ENCODE results near the gene DTWD1. TPM values are rescaled to one million over a fixed set of nuclear protein-coding genes. Genes with fewer than 3 reads are reported as not detected.
"Not testable (repeated sequence)": the region's sequence is repeated elsewhere in the genome, so short reads cannot be mapped to it uniquely, and the experiment has no call there.

DTWD1 gene
- total and polyA plus RNA-seq, 12 donors, result 11.7 to 45.7 (median 22.2) TPM

DNA sequence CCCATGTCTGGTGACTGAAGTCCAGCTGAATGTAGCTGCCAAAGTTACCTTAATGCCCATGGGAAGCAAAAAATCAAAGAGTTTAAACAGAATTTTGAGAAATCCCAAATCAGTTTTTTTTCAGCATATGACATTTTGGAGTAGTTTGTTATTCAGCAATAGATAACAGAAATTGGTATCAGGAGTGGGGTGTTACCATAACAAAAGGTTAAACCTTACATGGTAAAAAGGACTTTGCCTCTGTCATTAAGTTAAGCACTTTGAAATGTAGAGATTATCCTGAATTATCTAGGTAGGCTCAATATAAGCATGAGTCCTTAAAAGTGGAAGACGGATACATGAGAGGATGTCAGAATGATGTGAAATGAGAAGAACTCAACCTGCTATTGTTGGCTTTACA, 32.1 kb downstream of the DTWD1 start:
- intact Hi-C loops (cut with DNase I), result no loop called here
- TF ChIP-seq POLR2A (IDR thresholded peaks at IDR 0.05), result no peak
- TF ChIP-seq, protein P1, sequence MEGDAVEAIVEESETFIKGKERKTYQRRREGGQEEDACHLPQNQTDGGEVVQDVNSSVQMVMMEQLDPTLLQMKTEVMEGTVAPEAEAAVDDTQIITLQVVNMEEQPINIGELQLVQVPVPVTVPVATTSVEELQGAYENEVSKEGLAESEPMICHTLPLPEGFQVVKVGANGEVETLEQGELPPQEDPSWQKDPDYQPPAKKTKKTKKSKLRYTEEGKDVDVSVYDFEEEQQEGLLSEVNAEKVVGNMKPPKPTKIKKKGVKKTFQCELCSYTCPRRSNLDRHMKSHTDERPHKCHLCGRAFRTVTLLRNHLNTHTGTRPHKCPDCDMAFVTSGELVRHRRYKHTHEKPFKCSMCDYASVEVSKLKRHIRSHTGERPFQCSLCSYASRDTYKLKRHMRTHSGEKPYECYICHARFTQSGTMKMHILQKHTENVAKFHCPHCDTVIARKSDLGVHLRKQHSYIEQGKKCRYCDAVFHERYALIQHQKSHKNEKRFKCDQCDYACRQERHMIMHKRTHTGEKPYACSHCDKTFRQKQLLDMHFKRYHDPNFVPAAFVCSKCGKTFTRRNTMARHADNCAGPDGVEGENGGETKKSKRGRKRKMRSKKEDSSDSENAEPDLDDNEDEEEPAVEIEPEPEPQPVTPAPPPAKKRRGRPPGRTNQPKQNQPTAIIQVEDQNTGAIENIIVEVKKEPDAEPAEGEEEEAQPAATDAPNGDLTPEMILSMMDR (IDR thresholded peaks at IDR 0.05), result no peak
- WGBS, 4 donors, result 87 to 100% (median 98%) methylated on average over 1 of the region's 1 CpG

DNA sequence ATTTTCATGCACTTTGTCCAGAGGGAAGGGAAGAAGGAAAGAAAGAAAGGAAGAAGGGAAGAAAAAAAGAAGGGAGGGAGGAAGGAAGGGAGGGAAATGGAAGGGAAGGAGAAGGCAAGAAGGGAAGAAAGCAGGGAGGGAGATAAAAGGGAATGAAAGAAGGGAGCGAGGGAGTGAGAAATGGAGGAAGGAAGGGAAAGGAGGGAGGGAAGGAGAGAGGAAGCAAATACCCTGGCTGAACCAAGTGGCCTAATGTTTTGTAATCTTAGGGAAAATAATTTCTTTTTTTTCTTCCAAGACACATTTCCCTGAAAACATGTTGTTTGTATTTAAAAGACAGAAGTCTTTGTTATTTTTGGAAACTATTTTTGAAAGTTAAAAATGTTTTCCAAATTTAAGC, 35.9 kb downstream of the DTWD1 start:
- Histone ChIP-seq H3K36me3 (replicated peaks in 1 of 2) (no peaks in the 10 kb centered on the region), H3K4me1 (replicated peaks in 1 of 2) (no peaks in the 10 kb centered on the region), H3K27me3 (no peaks in the 10 kb centered on the region), H3K4me3 (no peak overlapping the region), H3K27ac (no peak overlapping the region), H3K9me3 (replicated peaks in 1 of 3) (peaks cover 0 to 19% (median 7%) of the 10 kb centered on the region in 3 donors)
- 50 to 91% (median 70%) methylated on average over 1 of the region's 1 CpG for WGBS, 4 donors
- intact Hi-C loops (cut with DNase I), result no loop called here
- DNase-seq, result no peak
- no peak for TF ChIP-seq POLR2A (IDR thresholded peaks at IDR 0.05)
- TF ChIP-seq, protein P1 (IDR thresholded peaks at IDR 0.05), result no peak

More for the DNA sequence above, 32.1 kb downstream of the DTWD1 start:
- Histone ChIP-seq H3K27me3 (no peaks in the 10 kb centered on the region), H3K27ac (no peak overlapping the region), H3K4me1 (replicated peaks in 1 of 2) (no peaks in the 10 kb centered on the region), H3K9me3 (replicated peaks in 1 of 3) (peaks cover 0 to 19% (median under 1%) of the 10 kb centered on the region in 3 donors), H3K36me3 (replicated peaks in 1 of 2) (no peaks in the 10 kb centered on the region), H3K4me3 (no peak overlapping the region)
- DNase-seq, result no peak

DNA sequence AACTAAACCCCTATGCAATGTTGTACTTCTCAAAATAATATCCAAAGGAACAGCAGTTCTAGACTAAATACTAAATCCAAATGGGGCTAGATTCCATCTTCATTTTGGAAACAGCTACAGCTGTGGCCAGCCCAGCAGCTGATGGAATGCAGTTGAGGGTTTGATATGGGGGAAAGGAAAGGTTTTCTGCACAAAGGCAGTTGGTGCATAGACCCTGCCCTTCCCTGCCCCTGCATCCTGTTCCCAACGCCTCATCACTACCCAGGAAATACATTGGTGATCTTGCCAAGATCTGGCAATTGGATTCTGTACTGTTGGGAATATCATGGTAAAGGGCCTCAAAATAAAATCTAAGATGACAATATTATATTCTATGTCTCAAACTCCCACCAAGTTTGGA, 43.9 kb downstream of the DTWD1 start:
- 72 to 100% (median 84%) methylated on average over 1 of the region's 1 CpG for WGBS, 4 donors
- DNase-seq, result no peak
- intact Hi-C loops (cut with DNase I), result no loop called here
- no peak for TF ChIP-seq POLR2A (IDR thresholded peaks at IDR 0.05)
- TF ChIP-seq, protein P1 (IDR thresholded peaks at IDR 0.05), result no peak
- H3K4me3 ChIP-seq, result no peak overlapping the region
- H3K27me3 ChIP-seq, result no peaks in the 10 kb centered on the region
- no peaks in the 10 kb centered on the region for H3K36me3 ChIP-seq (replicated peaks in 1 of 2)
- H3K9me3 ChIP-seq (replicated peaks in 1 of 3), result no peaks in the 10 kb centered on the region
- H3K4me1 ChIP-seq (replicated peaks in 1 of 2), result no peaks in the 10 kb centered on the region
- H3K27ac ChIP-seq, result no peak overlapping the region

DNA sequence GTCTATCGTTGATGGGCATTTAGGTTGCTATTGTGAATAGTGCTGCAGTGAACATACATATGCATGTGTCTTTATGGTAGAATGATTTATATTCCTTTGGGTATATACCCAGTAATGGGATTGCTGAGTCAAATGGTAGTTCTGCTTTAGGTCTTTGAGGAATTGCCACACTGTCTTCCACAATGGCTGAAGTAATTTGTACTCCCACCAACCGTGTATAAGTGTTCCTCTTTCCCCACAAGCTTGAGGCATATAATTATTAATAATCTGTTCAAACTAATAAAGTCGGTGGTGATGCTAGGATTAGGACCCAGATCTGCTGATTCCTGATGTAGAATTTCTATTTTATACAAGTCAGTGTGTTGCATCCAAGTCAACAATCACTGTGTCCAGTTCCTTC, 45.6 kb downstream of the DTWD1 start:
- H3K36me3 ChIP-seq (replicated peaks in 1 of 2); H3K27ac ChIP-seq; H3K4me1 ChIP-seq (replicated peaks in 1 of 2); intact Hi-C loops (cut with DNase I); H3K9me3 ChIP-seq (replicated peaks in 1 of 3); H3K4me3 ChIP-seq; DNase-seq; H3K27me3 ChIP-seq: not testable (repeated sequence)
- 71 to 86% (median 79%) methylated on average over 3 of the region's 3 CpGs for WGBS, 4 donors

DNA sequence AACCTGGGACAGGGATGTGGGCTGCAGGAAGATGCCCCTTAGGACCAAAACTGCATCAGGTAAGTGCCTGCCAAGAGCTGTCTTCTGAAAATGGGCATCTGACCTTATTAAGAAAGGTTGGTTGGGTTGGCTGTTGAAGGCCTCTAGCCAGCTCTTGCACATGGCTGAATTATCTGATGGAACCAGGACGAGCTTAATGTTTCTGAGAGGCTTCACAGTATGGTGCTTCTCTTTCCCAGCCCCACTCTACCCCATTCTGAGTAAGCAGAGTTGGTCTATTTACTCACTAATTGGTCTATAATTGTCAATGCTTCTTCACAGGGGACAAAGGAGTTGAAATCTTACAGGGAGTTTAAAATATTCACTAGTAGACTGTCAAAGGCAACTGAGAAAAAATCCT, 48.4 kb downstream of the DTWD1 start:
- Histone ChIP-seq H3K27ac (no peak overlapping the region), H3K9me3 (replicated peaks in 1 of 3) (no peaks in the 10 kb centered on the region), H3K4me3 (no peak overlapping the region), H3K36me3 (replicated peaks in 1 of 2) (no peaks in the 10 kb centered on the region), H3K4me1 (replicated peaks in 1 of 2) (no peaks in the 10 kb centered on the region), H3K27me3 (no peaks in the 10 kb centered on the region)
- 78 to 100% (median 84%) methylated on average over 1 of the region's 1 CpG for WGBS, 4 donors
- intact Hi-C loops (cut with DNase I), result no loop called here
- TF ChIP-seq, protein P1 (IDR thresholded peaks at IDR 0.05), result no peak
- TF ChIP-seq POLR2A (IDR thresholded peaks at IDR 0.05), result no peak
- DNase-seq, result no peak
